Panc1 (cell line): ENCODE measurements around the gene ADRM1. TPM values are rescaled to one million over a fixed set of nuclear protein-coding genes. Genes with fewer than 3 reads are reported as not detected.

Source experiments
- ATAC-seq: fragments of 200-7000 bp; cut with Tn5 transposase; 2 replicates; pipeline ENCODE4 v1.9.1; 2020; ENCODE audit warnings: mild to moderate bottlenecking, moderate library complexity
- BruUV-seq: library from RNA; stranded (reverse); fragments of 400-500 nt; replicated peaks from 2 replicates; lab custom pipeline; 2021; lab: Mats Ljungman, UMichigan
- CTCF ChIA-PET: fragments of 300-600 bp; sonication (Branson Sonifier 250); formaldehyde crosslinking; loops from one replicate; lab custom pipeline; 2022; ENCODE audit warnings: antibody characterized with exemption; lab: Charles Lee
- POLR2A ChIA-PET: fragments of 300-600 bp; sonication (Branson Sonifier 250); formaldehyde crosslinking; loops from one replicate; lab custom pipeline; 2022; ENCODE audit warnings: antibody characterized with exemption; lab: Charles Lee
- DNase-seq: peaks from one replicate; pipeline ENCODE4 v3.0.0-alpha.2; 2010; ENCODE audit warnings: low read depth, low spot score
- H3K27ac ChIP-seq: 2 replicates; pipeline ENCODE4 v1.5.1; 2011; ENCODE audit warnings: mild to moderate bottlenecking, low read length, inconsistent platforms
- H3K27me3 ChIP-seq: fragments of 200-500 bp; sonication (Bioruptor generic); 2 replicates; pipeline ENCODE4 v1.6.0; 2014; ENCODE audit warnings: low read length, inconsistent platforms; ENCODE audit not compliant: control insufficient read depth, insufficient read depth
- H3K36me3 ChIP-seq: fragments of 200-500 bp; sonication (Bioruptor generic); 2 replicates; pipeline ENCODE4 v1.5.1; 2014; ENCODE audit warnings: inconsistent platforms, mild to moderate bottlenecking, low read length, moderate library complexity; ENCODE audit not compliant: control insufficient read depth, insufficient read depth
- H3K4me1 ChIP-seq: 2 replicates; pipeline ENCODE4 v1.5.1; 2011; ENCODE audit warnings: inconsistent platforms, mild to moderate bottlenecking, low read length, moderate library complexity; ENCODE audit not compliant: control insufficient read depth, insufficient read depth
- H3K4me3 ChIP-seq, 2 experiments: 2 replicates each; pipeline ENCODE4 v1.5.1; 2011 to 2012; ENCODE audit warnings: low read depth in 2 of 2, low read length in 2 of 2, mild to moderate bottlenecking in 2 of 2, inconsistent platforms in 1 of 2, moderate library complexity in 1 of 2
- H3K9me3 ChIP-seq: fragments of 200-500 bp; sonication (Bioruptor generic); 2 replicates; pipeline ENCODE4 v1.5.1; 2014; ENCODE audit warnings: low read depth, mild to moderate bottlenecking, inconsistent platforms, low read length, moderate library complexity; ENCODE audit not compliant: control insufficient read depth, insufficient read depth
- CTCF ChIP-seq: fragments of 450-650 bp; IDR thresholded peaks from 2 replicates; pipeline ENCODE4 v1.5.1; 2017; ENCODE audit warnings: mild to moderate bottlenecking
- POLR2AphosphoS5 ChIP-seq: IDR thresholded peaks from 2 replicates; pipeline ENCODE4 v1.6.1; 2012; ENCODE audit warnings: mild to moderate bottlenecking, low read depth, low read length, moderate library complexity
- REST ChIP-seq, 2 experiments: IDR thresholded peaks; 2 replicates each; pipeline ENCODE4 v1.6.1; 2011 to 2012; ENCODE audit warnings: low read depth in 2 of 2, control low read depth in 1 of 2, low read length in 1 of 2, mild to moderate bottlenecking in 1 of 2, moderate library complexity in 1 of 2; ENCODE audit not compliant: insufficient read depth in 1 of 2
- SIN3A ChIP-seq: IDR thresholded peaks from 2 replicates; pipeline ENCODE4 v1.6.1; 2012; ENCODE audit warnings: low read depth, mild to moderate bottlenecking, low read length, moderate library complexity, borderline replicate concordance; ENCODE audit not compliant: insufficient read depth
- TCF7L2 ChIP-seq: IDR thresholded peaks from 2 replicates; pipeline ENCODE4 v1.6.1; 2011; ENCODE audit warnings: mild to moderate bottlenecking, low read depth, low read length, inconsistent platforms
- in situ Hi-C: cut with HindIII; loops from 2 replicates; pipeline ENCODE4 v1.10.0; 2016; ENCODE audit warnings: low sequenced_read_pairs, low pct_unique_long_range_greater_than_20kb
- intact Hi-C: fragments of 100-400 bp; cut with micrococcal nuclease; formaldehyde crosslinking; loops from one replicate; pipeline ENCODE4 v1.10.0; 2022; ENCODE audit not compliant: unreplicated experiment
- total RNA-seq: library from RNA; stranded (reverse); gene quantifications from one replicate; pipeline ENCODE4 v1.2.1, GENCODE V29; 2021; ENCODE audit not compliant: unreplicated experiment

Gene ADRM1
- total RNA-seq, 1 experiment from 2014 or later, result 194 TPM

DNA sequence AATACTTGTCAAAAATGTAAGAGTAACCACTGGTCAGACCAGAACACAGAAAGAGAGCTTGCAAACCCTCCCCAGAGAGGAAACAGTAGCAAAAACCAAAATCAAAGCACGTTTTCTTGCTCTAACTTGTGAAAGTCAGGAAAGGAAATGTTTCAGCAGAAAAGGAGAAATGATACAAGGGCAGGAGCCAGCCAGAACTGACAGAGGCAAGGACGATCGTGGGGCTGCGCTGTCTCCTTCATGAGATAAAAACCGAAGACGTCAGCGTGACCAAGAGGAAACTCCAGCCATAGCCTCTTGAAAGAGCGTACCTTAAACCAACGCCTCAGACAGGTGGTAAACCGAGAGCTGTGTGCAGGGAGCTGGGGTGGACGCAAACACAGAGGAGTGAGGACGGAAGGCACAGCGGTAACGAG, 36.9 kb downstream of the ADRM1 start:
- H3K9me3 ChIP-seq, result no peaks in the 10 kb centered on the region
- intact Hi-C loops, result loop anchor here (5.0 kb wide), 1 partner anchor 43 kb away; no protein-coding TSS in a partner anchor
- ATAC-seq, result no peak
- TSS peak; percentile 27 for BruUV-seq
- ChIA-PET POLR2A (no interaction called here), CTCF (no interaction called here)
- no peaks in the 10 kb centered on the region for H3K27me3 ChIP-seq
- H3K4me1 ChIP-seq, result no peaks in the 10 kb centered on the region
- no peak overlapping the region for H3K4me3 ChIP-seq
- DNase-seq, result no peak
- in situ Hi-C loops, result no loop called here
- H3K36me3 ChIP-seq, result peaks cover 27% of the 10 kb centered on the region
- no peak for TF ChIP-seq SIN3A
- no peak for TF ChIP-seq POLR2AphosphoS5
- no peak for TF ChIP-seq TCF7L2
- no peak for TF ChIP-seq REST (IDR thresholded peaks at IDR 0.05; ENCODE audit: insufficient read depth in 1 of 2, low read depth in 2 of 2, low read length in 1 of 2)
- TF ChIP-seq CTCF, result no peak
- H3K27ac ChIP-seq, result no peak overlapping the region

GRCh38 chr20:62342910-62343309, 40.1 kb downstream of the ADRM1 start:
- no peak overlapping the region for H3K27ac ChIP-seq
- H3K36me3 ChIP-seq, result peaks cover 29% of the 10 kb centered on the region
- DNase-seq, result no peak
- ATAC-seq, result no peak
- H3K4me3 ChIP-seq, result no peak overlapping the region
- in situ Hi-C loops, result no loop called here
- H3K27me3 ChIP-seq, result no peaks in the 10 kb centered on the region
- no peaks in the 10 kb centered on the region for H3K9me3 ChIP-seq
- TSS peak; percentile 41 for BruUV-seq
- ChIA-PET POLR2A (no interaction called here), CTCF (no interaction called here)
- no peak for TF ChIP-seq TCF7L2
- no peak for TF ChIP-seq REST (IDR thresholded peaks at IDR 0.05; ENCODE audit: insufficient read depth in 1 of 2, low read depth in 2 of 2, low read length in 1 of 2)
- H3K4me1 ChIP-seq, result no peaks in the 10 kb centered on the region
- intact Hi-C loops, result loop anchor here (5.0 kb wide), 1 partner anchor 39 kb away; no protein-coding TSS in a partner anchor
